Neural progenitor cell (in vitro differentiated cells): ENCODE data around the gene LHX1. TPM values are rescaled to one million over a fixed set of nuclear protein-coding genes. Genes with fewer than 3 reads are reported as not detected.

Experiments used
- DNase-seq: peaks from one replicate; pipeline ENCODE4 v3.0.0-alpha.2; 2016; ENCODE audit warnings: low spot score
- H2AFZ ChIP-seq: fragments of 200-600 bp; sonication (generic); replicated peaks from 2 replicates; pipeline ENCODE4 v1.6.1; 2016; ENCODE audit warnings: antibody characterized with exemption
- H3F3A ChIP-seq: fragments of 200-600 bp; sonication (generic); 2 replicates; pipeline ENCODE4 v1.6.1; 2016; ENCODE audit warnings: antibody characterized with exemption, low read depth
- H3K27ac ChIP-seq: fragments of 200-600 bp; sonication (generic); 2 replicates; pipeline ENCODE4 v1.5.1; 2016; ENCODE audit warnings: mild to moderate bottlenecking
- H3K27me3 ChIP-seq: fragments of 200-600 bp; sonication (generic); 2 replicates; pipeline ENCODE4 v1.6.1; 2016; ENCODE audit warnings: mild to moderate bottlenecking, moderate library complexity
- H3K36me3 ChIP-seq: fragments of 200-600 bp; sonication (generic); 2 replicates; pipeline ENCODE4 v1.5.1; 2016
- H3K4me1 ChIP-seq: fragments of 200-600 bp; sonication (generic); 2 replicates; pipeline ENCODE4 v1.6.1; 2016; ENCODE audit warnings: mixed run types
- H3K4me2 ChIP-seq: fragments of 200-600 bp; sonication (generic); 2 replicates; pipeline ENCODE4 v1.6.1; 2016
- H3K4me3 ChIP-seq: fragments of 200-600 bp; sonication (generic); 2 replicates; pipeline ENCODE4 v1.5.1; 2016
- H3K79me2 ChIP-seq: fragments of 200-600 bp; sonication (generic); 2 replicates; pipeline ENCODE4 v1.6.1; 2016; ENCODE audit warnings: low read depth
- H3K9ac ChIP-seq: fragments of 200-600 bp; sonication (generic); 2 replicates; pipeline ENCODE4 v1.6.1; 2016
- H3K9me3 ChIP-seq: fragments of 200-600 bp; sonication (generic); 2 replicates; pipeline ENCODE4 v1.5.1; 2016; ENCODE audit warnings: low read depth
- H4K20me1 ChIP-seq: fragments of 200-600 bp; sonication (generic); 2 replicates; pipeline ENCODE4 v1.6.1; 2016; ENCODE audit warnings: low read depth
- H3K27ac Mint-ChIP-seq: 3 replicates; pipeline ENCODE4 v1.8.0; 2021; ENCODE audit warnings: mixed read lengths
- H3K27me3 Mint-ChIP-seq: 2 replicates; pipeline ENCODE4 v1.8.0; 2022; ENCODE audit warnings: low read depth, mild to moderate bottlenecking, inconsistent platforms, moderate library complexity, mixed read lengths; ENCODE audit not compliant: insufficient read depth
- H3K36me3 Mint-ChIP-seq: 3 replicates; pipeline ENCODE4 v1.8.0; 2021; ENCODE audit warnings: mixed read lengths
- H3K4me1 Mint-ChIP-seq: 3 replicates; pipeline ENCODE4 v1.8.0; 2021; ENCODE audit warnings: mixed read lengths
- H3K4me3 Mint-ChIP-seq: 3 replicates; pipeline ENCODE4 v1.8.0; 2021; ENCODE audit warnings: mild to moderate bottlenecking, moderate library complexity, mixed read lengths
- H3K9me3 Mint-ChIP-seq: 3 replicates; pipeline ENCODE4 v1.8.0; 2020; ENCODE audit warnings: mixed read lengths
- CTCF ChIP-seq: fragments of 200-600 bp; sonication (generic); IDR thresholded peaks from 2 replicates; pipeline ENCODE4 v1.5.1; 2017; ENCODE audit warnings: antibody characterized with exemption, mild to moderate bottlenecking
- EZH2 ChIP-seq: fragments of 200-600 bp; sonication (generic); IDR thresholded peaks from 2 replicates; pipeline ENCODE4 v1.6.1; 2017; ENCODE audit warnings: antibody characterized with exemption, mild to moderate bottlenecking, moderate library complexity
- EZH2phosphoT487 ChIP-seq: fragments of 200-600 bp; sonication (generic); IDR thresholded peaks from 2 replicates; pipeline ENCODE4 v1.6.1; 2017; ENCODE audit warnings: antibody characterized with exemption
- total RNA-seq: library from RNA; depleted of rRNA; stranded (reverse); fragments of >200 nt; gene quantifications from 2 replicates; pipeline ENCODE4 v1.2.3, GENCODE V29; 2015; ENCODE audit warnings: low replicate concordance

Gene LHX1
- not detected in 2 replicates for total RNA-seq

- Mint-ChIP-seq H3K36me3 (no peaks in the 10 kb centered on the region), H3K9me3 (peaks cover 3% of the 10 kb centered on the region)
Observed at GRCh38 chr17:36937001-36937958, at the start of gene LHX1. Gene LHX1 (plus strand): TSS chr17:36937475. CDS start chr17:36938198, 723 bp downstream.

DNA sequence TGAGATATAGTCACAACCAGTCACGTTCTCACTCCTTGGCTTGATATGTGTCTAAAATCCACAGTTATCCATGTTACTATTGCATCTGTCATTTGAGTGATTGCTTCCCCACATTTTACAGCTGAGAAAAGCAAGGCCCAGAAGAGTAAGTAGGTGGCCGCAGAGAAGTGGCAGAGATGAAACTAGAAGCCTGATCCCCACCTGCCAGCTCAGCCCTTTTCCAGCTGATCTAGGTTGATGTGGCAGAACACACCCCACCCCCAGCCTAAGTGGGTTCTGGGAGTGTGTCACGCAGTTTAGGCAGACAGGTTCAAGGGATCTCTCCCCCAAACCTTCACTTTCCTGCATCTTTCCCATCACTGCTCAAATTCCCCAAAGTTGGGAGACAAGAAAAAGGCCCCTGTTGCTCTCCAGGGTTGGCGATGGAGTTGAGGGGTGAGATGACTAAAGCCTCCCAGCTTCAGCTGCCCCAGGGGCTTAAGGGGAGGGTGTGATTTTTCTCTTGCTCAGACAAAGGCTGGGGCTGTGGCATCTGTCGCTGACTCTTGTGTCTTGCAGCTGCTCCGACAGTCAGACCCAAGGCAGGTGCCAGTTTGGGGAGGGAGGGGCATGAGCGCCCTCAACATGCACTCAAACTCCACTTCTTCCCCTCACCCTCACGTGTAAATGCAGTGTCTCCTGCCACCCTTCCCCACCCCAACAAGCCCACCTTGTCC is 48.9 kb upstream of the LHX1 start:
- Histone ChIP-seq H3K9ac (no peak overlapping the region), H3K9me3 (no peaks in the 10 kb centered on the region), H3K79me2 (no peaks in the 10 kb centered on the region), H3K4me1 (peaks cover 33% of the 10 kb centered on the region), H4K20me1 (no peaks in the 10 kb centered on the region), H3K27ac (no peak overlapping the region), H3K27me3 (no peaks in the 10 kb centered on the region), H3K36me3 (no peaks in the 10 kb centered on the region), H2AFZ (no peak overlapping the region), H3K4me2 (no peak overlapping the region), H3K4me3 (no peak overlapping the region), H3F3A (no peaks in the 10 kb centered on the region)
- Mint-ChIP-seq H3K27me3 (peaks cover 18% of the 10 kb centered on the region), H3K9me3 (no peaks in the 10 kb centered on the region), H3K4me3 (no peak overlapping the region), H3K4me1 (peaks cover 19% of the 10 kb centered on the region), H3K27ac (no peak overlapping the region), H3K36me3 (no peaks in the 10 kb centered on the region)
- DNase-seq, result peak; percentile 29
- TF ChIP-seq CTCF (no peak), EZH2phosphoT487 (no peak), EZH2 (no peak)

More at GRCh38 chr17:36937001-36937958, at the start of gene LHX1:
- H3K4me1 Mint-ChIP-seq, result peaks cover 50% of the 10 kb centered on the region
- Histone ChIP-seq H3K36me3 (no peaks in the 10 kb centered on the region), H3K27me3 (peaks cover 100% of the 10 kb centered on the region), H3K79me2 (no peaks in the 10 kb centered on the region), H2AFZ (no peak within 1 kb of the TSS), H3K9ac (no peak within 1 kb of the TSS), H4K20me1 (peaks cover 97% of the 10 kb centered on the region), H3K4me3 (peak within 1 kb of the TSS; percentile 43), H3K4me2 (peak within 1 kb of the TSS; percentile 82), H3K4me1 (peaks cover 52% of the 10 kb centered on the region), H3K27ac (no peak within 1 kb of the TSS), H3K9me3 (no peaks in the 10 kb centered on the region), H3F3A (peaks cover 49% of the 10 kb centered on the region)
- H3K27me3 Mint-ChIP-seq, result peaks cover 91% of the 10 kb centered on the region
- H3K4me3 Mint-ChIP-seq, result peak within 1 kb of the TSS; percentile 81
- H3K27ac Mint-ChIP-seq, result no peak within 1 kb of the TSS
- TF ChIP-seq CTCF (no peak), EZH2 (peak; percentile 16), EZH2phosphoT487 (peak; percentile 58)
- DNase-seq, result peak; percentile 62

DNA sequence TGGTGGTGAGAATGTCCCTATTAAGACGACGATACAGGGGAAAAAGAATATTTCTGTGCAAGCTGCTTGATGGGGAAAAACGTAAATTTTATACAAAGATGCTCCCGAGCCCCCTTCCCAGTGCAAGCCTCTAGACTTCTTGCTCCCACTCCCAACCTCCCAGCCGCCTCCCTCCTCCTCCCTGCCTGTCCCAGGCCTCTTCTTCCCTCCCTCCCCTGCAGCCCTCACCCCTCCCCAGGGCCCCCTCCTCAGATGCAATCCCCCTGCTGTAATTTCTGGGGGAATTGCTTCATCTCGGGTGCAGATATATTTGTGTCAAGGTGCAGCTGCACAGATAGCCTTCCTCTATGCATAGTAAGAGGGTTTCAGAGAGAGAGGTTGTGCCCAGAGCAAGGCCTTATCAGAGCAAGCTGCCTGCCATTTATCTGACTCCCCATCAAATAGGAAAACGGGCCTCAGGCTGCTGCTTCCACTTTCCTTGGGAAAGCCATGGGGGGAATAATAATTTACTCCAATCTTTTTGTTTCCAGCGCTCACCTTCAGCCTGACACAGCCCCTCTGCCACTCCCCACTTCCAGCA is 47.4 kb upstream of the LHX1 start:
- no peak overlapping the region for H2AFZ ChIP-seq
- H3K27me3 Mint-ChIP-seq, result peaks cover 14% of the 10 kb centered on the region
- H3K36me3 Mint-ChIP-seq, result no peaks in the 10 kb centered on the region
- H3K4me1 ChIP-seq, result peaks cover 33% of the 10 kb centered on the region
- no peak overlapping the region for H3K4me2 ChIP-seq
- no peaks in the 10 kb centered on the region for H4K20me1 ChIP-seq
- peaks cover 16% of the 10 kb centered on the region for H3K4me1 Mint-ChIP-seq
- no peaks in the 10 kb centered on the region for H3K27me3 ChIP-seq
- no peak overlapping the region for H3K9ac ChIP-seq
- no peak overlapping the region for H3K4me3 ChIP-seq
- H3F3A ChIP-seq, result no peaks in the 10 kb centered on the region
- TF ChIP-seq EZH2phosphoT487 (no peak), EZH2 (no peak), CTCF (no peak)
- no peaks in the 10 kb centered on the region for H3K79me2 ChIP-seq
- H3K9me3 ChIP-seq, result no peaks in the 10 kb centered on the region
- peak overlapping the region; percentile 50 for H3K27ac Mint-ChIP-seq
- DNase-seq, result no peak
- H3K36me3 ChIP-seq, result no peaks in the 10 kb centered on the region
- H3K4me3 Mint-ChIP-seq, result no peak overlapping the region
- no peak overlapping the region for H3K27ac ChIP-seq
- no peaks in the 10 kb centered on the region for H3K9me3 Mint-ChIP-seq
